ENCODE measurements around the gene TMC2.
A peak's percentile ranks its signal among the peaks of the same experiment; 100 is the strongest.

Gene TMC2

DNA sequence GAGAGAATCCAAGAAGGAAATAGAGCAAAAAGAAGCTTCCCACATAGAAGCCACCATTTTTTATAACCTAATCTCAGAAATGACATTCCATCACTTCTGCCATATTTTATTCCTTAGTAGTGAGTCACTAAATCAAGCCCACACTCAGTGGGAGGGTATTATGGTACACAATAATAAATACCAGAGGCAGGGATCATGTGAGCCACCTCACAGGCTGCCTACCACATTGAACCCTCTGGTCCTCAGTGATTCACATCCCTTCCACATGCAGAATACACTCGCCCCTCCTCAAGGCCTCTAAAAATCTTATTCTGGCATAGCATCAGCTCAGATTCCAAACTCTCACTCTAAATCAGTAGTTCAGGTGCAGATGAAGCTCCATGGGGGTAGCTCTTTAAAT, 49.4 kb downstream of the TMC2 start:
- DNase-seq (ENCODE audit: low spot score), result no peak

DNA sequence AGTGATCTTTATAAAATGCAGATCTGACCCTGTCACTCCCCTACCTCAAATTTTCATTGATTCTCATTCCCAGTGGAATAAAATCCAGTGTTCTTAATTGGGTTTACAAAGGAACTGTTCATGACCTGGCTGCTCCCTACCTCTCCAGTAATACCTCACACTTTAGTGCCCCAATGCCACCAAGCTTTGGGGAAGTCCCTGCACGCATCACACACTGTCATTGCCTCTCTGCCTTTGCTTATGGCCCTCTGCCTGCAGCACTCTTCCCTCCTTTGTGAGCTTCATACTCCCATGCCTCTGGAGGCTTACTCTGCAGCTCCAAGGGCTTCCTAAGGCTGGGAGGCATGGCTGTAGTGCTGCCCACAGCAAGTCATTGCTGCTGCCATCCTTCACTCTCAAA, 57.4 kb downstream of the TMC2 start:
- no peak for DNase-seq (ENCODE audit: low spot score)

- no peak for DNase-seq (ENCODE audit: low spot score)
These were observed 58.7 kb downstream of the TMC2 start for GRCh38 chr20:2595076-2595475.

- DNase-seq (ENCODE audit: low spot score), result no peak
These were observed 60.4 kb downstream of the TMC2 start for GRCh38 chr20:2596673-2597279.

DNA sequence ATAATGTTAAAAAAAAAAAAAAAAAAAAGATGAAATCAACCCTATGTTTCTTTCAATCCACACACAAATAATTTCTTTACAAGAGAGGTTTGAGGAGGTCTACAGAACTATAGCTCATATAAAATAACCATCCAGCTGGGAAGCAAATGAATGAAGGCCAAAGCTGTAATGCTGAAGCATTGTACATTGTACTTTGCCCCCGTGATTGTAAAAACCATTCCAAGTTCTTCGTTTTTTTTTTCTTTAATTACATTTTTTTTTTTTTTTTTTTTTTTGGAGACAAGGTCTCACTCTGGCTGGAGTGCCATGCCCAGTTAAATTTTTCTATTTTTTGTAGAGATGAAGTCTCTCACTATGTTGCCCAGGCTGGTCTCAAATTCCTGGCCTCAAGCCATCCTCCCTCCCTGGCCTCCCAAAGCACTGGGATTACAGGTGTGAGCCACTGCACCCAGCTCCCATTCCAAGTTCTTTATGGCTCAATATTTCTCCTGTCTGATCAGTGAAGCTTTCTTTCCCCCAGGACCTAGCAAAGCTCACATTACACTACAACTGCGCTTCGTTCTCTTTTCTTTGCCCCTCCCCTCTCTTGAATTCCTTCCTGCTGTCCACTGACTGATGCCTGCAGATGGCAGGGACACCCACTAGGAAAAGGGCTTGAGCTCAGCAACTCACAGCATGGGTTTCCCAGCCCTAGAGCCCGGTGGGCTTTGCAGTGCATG, 63.1 kb downstream of the TMC2 start:
- peak; percentile 64 for DNase-seq (ENCODE audit: low spot score)

DNA sequence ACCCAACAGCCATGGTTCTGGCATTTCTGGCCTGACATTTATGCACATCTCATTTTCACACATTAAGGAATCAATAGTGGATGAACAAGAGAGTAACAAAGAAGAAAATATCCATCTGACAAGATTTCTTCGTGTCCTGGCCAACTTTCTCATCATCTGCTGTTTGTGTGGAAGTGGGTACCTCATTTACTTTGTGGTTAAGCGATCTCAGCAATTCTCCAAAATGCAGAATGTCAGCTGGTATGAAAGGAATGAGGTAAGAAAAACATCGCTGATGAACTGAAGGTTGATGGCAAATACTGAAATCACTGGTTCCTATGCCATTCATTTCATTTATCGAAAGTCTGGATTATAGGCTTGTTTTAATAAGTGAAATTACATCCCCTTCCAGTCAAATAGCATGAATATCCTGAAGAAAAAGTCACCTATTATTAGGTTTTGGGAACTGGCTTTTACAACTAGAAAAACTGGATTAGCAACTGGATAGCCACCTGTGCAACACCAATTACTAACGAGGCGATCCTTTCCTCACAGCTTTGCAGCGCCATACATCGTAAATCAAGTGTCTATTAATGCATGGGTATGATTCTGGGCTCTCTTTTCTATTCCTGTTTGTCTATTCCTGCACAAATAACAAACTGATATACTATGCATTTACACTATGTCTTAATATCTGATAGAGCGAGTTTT, 65.8 kb downstream of the TMC2 start:
- DNase-seq (ENCODE audit: low spot score), result no peak

DNA sequence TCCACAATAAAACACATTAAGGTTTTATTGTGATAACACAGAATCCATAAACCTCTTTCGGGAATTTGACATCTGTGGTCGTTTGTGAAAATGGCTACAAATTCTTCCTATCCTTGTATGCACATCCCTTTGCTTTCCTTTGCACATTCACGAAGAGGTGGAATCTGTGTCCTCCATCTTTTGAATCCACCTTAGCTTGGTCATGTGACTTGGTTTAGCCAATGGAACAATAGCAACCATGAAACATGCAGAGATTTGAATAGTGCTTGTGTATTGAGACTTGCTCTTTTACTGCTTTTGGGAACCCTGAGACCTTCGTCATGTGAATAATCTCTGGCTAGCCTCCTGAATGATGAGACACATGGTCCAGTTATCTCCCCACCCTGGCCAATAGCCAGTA, 66.4 kb downstream of the TMC2 start:
- no peak for DNase-seq (ENCODE audit: low spot score)

DNA sequence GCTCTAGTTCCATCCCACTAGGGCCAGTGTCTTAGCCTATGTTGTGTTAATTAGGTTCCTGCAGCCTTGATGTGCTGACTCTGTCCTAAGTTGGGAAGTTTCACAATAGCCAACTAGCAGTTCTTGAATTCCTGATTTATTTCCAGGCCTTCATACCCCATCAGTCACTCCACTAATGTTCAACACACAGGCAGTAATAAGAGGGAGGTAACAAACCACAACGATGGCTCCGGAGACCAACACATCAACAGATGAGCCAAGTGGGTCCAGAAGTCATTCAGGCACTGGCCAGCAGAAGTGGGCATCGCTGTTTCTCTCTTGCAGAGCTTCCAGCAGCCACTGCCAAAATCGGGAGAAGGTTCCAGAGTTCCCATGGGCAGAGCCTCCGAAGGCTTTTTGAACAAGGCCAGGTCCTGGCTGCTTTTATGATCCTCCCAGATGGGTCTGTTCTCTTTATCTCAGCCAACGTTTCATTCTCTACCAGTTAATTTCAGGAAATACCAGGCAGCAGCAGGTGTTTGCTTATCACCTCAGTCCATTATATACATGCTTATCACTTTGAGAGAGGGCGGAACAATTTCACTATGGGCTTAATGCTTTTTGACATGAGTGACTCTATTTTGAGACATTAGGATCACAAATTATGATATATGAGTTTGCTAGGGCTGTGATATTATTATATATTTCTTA, 67.6 kb downstream of the TMC2 start:
- peak; percentile 12 for DNase-seq (ENCODE audit: low spot score)

- DNase-seq (ENCODE audit: low spot score), result no peak
These were observed 68.1 kb downstream of the TMC2 start for GRCh38 chr20:2604506-2604835.

DNA sequence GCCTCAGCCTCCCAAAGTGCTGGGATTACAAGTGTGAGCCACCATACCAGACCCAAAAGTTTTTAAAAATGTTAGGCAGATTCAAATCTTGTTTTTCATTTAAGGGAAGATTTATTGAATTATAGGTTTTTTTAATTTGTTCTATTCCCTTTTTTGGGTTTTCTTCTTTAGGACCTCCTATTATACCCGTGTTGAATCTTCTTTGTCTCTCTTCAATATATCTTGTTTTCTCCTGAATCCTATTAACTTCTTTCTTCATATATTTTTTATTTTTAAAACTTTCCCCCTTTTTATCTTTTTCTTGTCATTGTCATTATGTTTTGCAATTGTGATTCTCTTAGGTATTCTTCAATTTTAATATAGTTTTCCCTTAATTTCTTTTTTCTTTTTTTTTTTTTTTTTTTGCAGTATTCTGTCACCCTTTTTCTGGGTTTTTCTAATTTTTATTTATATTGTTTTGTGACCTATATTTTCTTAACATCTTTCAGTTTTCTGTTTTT, 70.2 kb downstream of the TMC2 start:
- DNase-seq (ENCODE audit: low spot score), result no peak

- DNase-seq (ENCODE audit: low spot score), result no peak
These were observed 74.0 kb downstream of the TMC2 start for GRCh38 chr20:2610326-2610725.

DNA sequence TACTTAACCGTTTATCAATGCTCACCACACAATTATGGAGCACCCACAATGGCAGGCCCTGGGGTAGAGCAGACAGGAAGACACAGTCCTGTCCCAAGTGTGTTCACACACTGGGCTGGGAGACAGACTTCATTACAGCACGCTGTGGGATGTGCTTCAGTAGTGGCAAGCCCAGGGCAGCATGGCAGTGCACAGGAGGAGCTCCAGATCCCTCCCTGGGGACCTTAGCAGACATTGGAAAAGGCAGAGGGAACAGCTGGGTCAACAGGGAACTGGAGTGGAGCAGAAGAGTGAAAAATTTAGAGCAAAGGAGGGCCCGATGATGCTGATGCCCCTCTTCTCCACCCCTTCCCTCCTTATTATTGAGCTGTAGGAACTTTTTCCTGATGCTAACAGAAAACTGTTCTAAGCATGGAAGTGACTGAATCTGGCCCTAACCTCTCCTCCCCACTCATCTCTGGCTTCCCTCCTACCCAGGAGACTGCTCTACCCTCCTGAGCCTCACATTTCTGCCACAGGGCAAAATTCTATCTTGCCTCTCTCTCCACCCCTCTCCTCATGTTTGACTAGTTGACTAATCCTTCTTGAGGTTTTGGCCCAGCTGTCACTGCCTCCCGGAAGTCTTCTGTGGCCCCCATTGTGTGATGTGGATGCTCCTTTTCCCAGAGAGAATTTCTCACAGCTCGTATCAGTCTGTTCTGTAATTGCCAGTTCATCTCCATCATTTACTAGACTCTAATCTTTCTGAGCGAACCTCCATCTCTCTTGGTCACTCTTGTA, 74.8 kb downstream of the TMC2 start:
- DNase-seq (ENCODE audit: low spot score), result no peak

DNA sequence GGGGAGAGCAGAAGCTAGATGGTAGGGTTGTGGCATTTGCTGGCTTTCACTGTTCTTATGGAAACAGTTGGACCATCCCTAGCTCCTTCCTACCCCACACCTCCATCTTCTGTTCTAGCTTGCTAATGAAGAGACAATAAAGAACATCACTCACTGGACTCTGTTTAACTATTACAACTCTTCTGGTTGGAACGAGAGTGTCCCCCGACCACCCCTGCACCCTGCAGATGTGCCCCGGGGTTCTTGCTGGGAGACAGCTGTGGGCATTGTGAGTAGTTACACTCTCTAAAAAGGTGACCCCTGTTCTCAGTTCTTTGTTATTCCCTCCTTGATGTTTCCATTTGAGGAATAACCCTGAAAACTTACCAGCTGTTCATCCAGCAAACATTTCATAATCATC, 75.7 kb downstream of the TMC2 start:
- no peak for DNase-seq (ENCODE audit: low spot score)

DNA sequence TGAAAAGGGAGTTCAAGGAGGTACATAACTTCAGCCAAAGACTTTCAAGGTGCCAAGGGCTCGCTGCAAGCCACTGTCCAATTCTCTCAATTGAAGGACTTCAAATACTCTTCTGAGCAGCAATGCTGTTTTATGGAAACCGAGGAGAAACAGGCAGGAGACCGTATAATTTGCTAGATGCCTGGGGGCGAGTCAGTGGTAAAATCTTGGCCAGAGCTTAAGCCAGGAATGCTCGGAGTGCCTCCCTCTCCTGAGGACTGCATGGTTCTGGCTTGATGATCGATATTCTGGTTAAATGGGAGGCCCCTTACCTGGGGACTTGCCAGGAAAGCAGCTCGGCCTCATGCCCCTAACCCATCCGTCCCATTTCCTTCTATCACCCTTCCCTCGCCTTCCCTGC, 80.3 kb downstream of the TMC2 start:
- no peak for DNase-seq (ENCODE audit: low spot score)

GRCh38 chr20:2617099-2617714, 80.8 kb downstream of the TMC2 start:
- DNase-seq (ENCODE audit: low spot score), result no peak

GRCh38 chr20:2618815-2619214, 82.4 kb downstream of the TMC2 start:
- DNase-seq (ENCODE audit: low spot score), result no peak

DNA sequence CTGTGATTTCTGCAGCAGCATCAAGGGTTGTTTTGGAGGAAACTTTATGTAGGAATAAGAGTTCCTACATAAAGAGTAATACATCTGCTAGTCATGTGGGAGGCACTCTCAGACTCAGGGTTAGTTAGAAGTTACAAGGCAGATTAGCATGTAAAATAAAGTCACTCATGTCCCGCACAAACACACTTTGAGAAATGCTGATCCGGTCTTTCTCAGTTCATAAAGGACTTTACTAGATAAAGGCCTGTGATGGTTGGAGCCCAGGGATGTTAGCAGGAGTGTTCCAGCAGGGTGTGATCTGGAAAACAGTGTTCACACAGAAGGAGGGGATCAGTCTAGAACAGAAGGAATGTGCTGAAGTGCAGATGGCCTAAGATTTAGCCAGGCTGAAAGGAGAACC, 83.0 kb downstream of the TMC2 start:
- no peak for DNase-seq (ENCODE audit: low spot score)

DNA sequence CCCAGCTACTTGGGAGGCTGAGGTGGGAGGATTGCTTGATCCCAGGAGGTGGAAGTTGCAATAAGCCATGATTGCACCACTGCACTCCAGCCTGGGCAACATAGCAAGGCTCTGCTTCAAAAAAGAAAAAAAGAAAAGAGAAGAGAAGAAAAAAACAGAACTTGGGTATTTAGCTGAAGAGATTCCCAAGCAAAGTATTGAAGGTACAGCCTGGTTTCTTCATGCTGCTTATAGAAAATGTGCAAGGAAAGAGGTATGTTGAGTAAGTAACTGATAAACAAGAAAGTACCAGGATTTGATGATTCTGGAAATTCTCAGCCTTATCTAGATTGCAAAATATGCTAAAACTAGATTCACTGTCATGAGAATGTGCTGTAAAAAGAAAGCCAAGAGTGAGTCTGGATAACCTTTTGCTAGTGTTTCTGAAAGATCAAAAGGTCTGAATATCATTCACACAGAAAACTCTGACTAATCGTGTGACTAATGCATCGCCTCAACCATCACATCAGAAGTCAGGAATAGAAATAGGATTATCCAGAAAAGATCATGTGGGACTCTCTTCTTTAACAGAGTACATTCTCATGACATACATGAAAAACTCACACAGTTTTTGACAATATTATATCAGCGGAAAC, 83.7 kb downstream of the TMC2 start:
- DNase-seq (ENCODE audit: low spot score), result no peak

DNA sequence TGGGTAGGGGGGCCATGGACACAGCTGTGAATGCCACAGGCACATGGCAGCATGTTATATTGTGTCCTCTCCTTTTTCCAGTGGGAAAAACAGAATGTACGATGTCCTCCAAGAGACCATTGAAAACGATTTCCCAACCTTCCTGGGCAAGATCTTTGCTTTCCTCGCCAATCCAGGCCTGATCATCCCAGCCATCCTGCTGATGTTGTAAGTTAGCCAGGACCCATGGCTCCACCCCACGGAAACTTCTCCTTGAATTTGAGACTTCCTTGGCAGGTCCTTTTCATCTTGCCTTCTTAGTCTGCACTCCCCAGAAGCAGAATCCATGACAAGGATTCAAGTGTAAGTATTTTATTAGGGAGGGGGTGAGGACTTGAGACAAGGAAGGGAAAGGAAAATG, 87.8 kb downstream of the TMC2 start:
- DNase-seq (ENCODE audit: low spot score), result no peak

- DNase-seq (ENCODE audit: low spot score), result no peak
These were observed 88.7 kb downstream of the TMC2 start for GRCh38 chr20:2625062-2625461.

DNA sequence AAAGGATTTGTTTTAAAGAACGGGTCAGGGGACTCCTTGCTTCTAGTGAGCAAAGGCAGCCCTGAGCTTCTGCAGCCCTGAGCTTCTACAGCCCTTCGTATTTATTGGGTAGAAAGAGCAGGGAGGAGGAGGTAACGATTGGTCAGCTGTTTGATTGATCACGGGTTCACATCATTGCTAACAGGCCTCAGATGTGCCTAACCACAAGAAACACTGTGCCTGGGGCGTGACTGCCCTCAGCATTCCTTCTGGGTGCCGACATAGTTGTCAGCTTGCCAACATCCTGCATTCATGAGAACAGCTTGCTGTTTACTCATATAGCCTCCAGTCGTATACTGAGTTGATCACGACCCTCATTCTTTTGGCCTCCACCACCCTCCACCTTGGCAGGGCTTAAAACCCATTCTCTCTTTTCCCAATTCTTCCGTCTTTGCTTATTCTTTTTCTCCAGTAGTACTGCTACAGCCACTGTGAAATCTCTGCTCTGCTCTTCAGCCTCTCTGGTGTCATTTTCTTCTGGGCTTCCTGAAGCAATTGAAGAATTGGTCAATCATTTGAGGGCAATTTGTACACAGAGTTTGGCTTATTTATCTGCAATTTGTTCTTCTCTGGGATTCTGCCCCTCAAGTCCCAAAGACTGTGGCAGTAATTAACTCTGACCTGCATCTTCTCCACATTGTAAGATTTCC, 90.6 kb downstream of the TMC2 start:
- no peak for DNase-seq (ENCODE audit: low spot score)
